H9 (cell line): Measurements from ENCODE around the gene NGF. TPM values are rescaled to one million over a fixed set of nuclear protein-coding genes. Genes with fewer than 3 reads are reported as not detected.

Experiments
- DNase-seq: peaks from one replicate; pipeline ENCODE4 v3.0.0-alpha.2; 2017
- H2AFZ ChIP-seq: one replicate; pipeline ENCODE4 v1.6.1; 2013; ENCODE audit warnings: mild to moderate bottlenecking, low read length, control low read depth, moderate library complexity
- H2AK5ac ChIP-seq: 2 replicates; pipeline ENCODE4 v1.6.1; 2013; ENCODE audit warnings: low read length, control low read depth, mixed read lengths; ENCODE audit not compliant: insufficient read length
- H2BK120ac ChIP-seq: one replicate; pipeline ENCODE4 v1.6.1; 2013; ENCODE audit warnings: low read depth, mild to moderate bottlenecking, low read length, control low read depth, inconsistent platforms; ENCODE audit not compliant: poor library complexity, severe bottlenecking
- H2BK12ac ChIP-seq: 2 replicates; pipeline ENCODE4 v1.6.1; 2013; ENCODE audit warnings: low read length, control low read depth, mixed read lengths, low read depth; ENCODE audit not compliant: insufficient read length
- H2BK15ac ChIP-seq: 2 replicates; pipeline ENCODE4 v1.6.1; 2013; ENCODE audit warnings: low read depth, low read length, control low read depth
- H2BK20ac ChIP-seq: one replicate; pipeline ENCODE4 v1.6.1; 2013; ENCODE audit warnings: low read depth, mild to moderate bottlenecking, low read length, control low read depth, inconsistent platforms; ENCODE audit not compliant: poor library complexity, severe bottlenecking
- H2BK5ac ChIP-seq: 2 replicates; pipeline ENCODE4 v1.6.1; 2013; ENCODE audit warnings: low read length, control low read depth, mixed read lengths; ENCODE audit not compliant: insufficient read length
- H3K14ac ChIP-seq: 2 replicates; pipeline ENCODE4 v1.6.1; 2013; ENCODE audit warnings: low read length, control low read depth; ENCODE audit not compliant: insufficient read depth
- H3K18ac ChIP-seq: 2 replicates; pipeline ENCODE4 v1.6.1; 2013; ENCODE audit warnings: low read depth, mild to moderate bottlenecking, mixed read lengths, low read length, control low read depth; ENCODE audit not compliant: insufficient read length
- H3K23ac ChIP-seq: 2 replicates; pipeline ENCODE4 v1.6.1; 2013; ENCODE audit warnings: low read length, control low read depth, mixed read lengths, low read depth; ENCODE audit not compliant: insufficient read length
- H3K23me2 ChIP-seq: 2 replicates; pipeline ENCODE4 v1.6.1; 2013; ENCODE audit warnings: low read depth, mild to moderate bottlenecking, mixed read lengths, low read length, control low read depth; ENCODE audit not compliant: insufficient read length, poor library complexity, severe bottlenecking
- H3K27ac ChIP-seq: 2 replicates; pipeline ENCODE4 v1.5.1; 2013; ENCODE audit warnings: low read length, control low read depth, mixed read lengths, low read depth; ENCODE audit not compliant: insufficient read length
- H3K27me3 ChIP-seq: 2 replicates; pipeline ENCODE4 v1.6.1; 2013; ENCODE audit warnings: low read length, control low read depth, inconsistent platforms; ENCODE audit not compliant: insufficient read depth
- H3K4ac ChIP-seq: 2 replicates; pipeline ENCODE4 v1.6.1; 2013; ENCODE audit warnings: low read depth, mild to moderate bottlenecking, control low read depth, inconsistent platforms, low read length, moderate library complexity
- H3K4me1 ChIP-seq: 2 replicates; pipeline ENCODE4 v1.6.1; 2013; ENCODE audit warnings: low read length, control low read depth, inconsistent platforms; ENCODE audit not compliant: insufficient read depth
- H3K4me2 ChIP-seq: 2 replicates; pipeline ENCODE4 v1.6.1; 2013; ENCODE audit warnings: low read length, control low read depth, mixed read lengths; ENCODE audit not compliant: insufficient read length, insufficient read depth
- H3K56ac ChIP-seq: 2 replicates; pipeline ENCODE4 v1.6.1; 2013; ENCODE audit warnings: low read depth, mild to moderate bottlenecking, mixed read lengths, low read length, control low read depth; ENCODE audit not compliant: insufficient read length
- H3K79me1 ChIP-seq: 2 replicates; pipeline ENCODE4 v1.6.1; 2013; ENCODE audit warnings: low read depth, mild to moderate bottlenecking, moderate library complexity, low read length, control low read depth, inconsistent platforms; ENCODE audit not compliant: insufficient read depth, poor library complexity, severe bottlenecking
- H3K79me2 ChIP-seq: 2 replicates; pipeline ENCODE4 v1.6.1; 2013; ENCODE audit warnings: low read length, control low read depth, inconsistent platforms; ENCODE audit not compliant: insufficient read depth
- H3K9ac ChIP-seq: 2 replicates; pipeline ENCODE4 v1.6.1; 2013; ENCODE audit warnings: low read length, control low read depth, mixed read lengths; ENCODE audit not compliant: insufficient read length; ENCODE audit errors: extremely low read depth
- H3K9me3 ChIP-seq: one replicate; pipeline ENCODE4 v1.6.1; 2013; ENCODE audit warnings: low read depth, low read length, inconsistent platforms; ENCODE audit not compliant: control insufficient read depth
- H3T11ph ChIP-seq: one replicate; pipeline ENCODE4 v1.6.1; 2013; ENCODE audit warnings: mild to moderate bottlenecking, low read length, control low read depth, inconsistent platforms
- H4K20me1 ChIP-seq: one replicate; pipeline ENCODE4 v1.6.1; 2013; ENCODE audit not compliant: control insufficient read depth, insufficient read length, insufficient read depth
- H4K5ac ChIP-seq: 2 replicates; pipeline ENCODE4 v1.6.1; 2013; ENCODE audit warnings: low read depth, mild to moderate bottlenecking, mixed read lengths, low read length, control low read depth; ENCODE audit not compliant: insufficient read length
- H4K8ac ChIP-seq: replicated peaks from 2 replicates; pipeline ENCODE4 v1.6.1; 2013; ENCODE audit warnings: low read length, control low read depth, mixed read lengths, low read depth; ENCODE audit not compliant: insufficient read length
- H4K91ac ChIP-seq: 2 replicates; pipeline ENCODE4 v1.6.1; 2013; ENCODE audit warnings: low read depth, mild to moderate bottlenecking, moderate library complexity, mixed read lengths, low read length, control low read depth; ENCODE audit not compliant: insufficient read length
- H3K27ac Mint-ChIP-seq, 3 experiments: 2 replicates in 2 of 3; 3 replicates in 1 of 3; pipeline ENCODE4 v1.8.0; 2020 to 2021; ENCODE audit warnings: mixed read lengths in 3 of 3, mild to moderate bottlenecking in 1 of 3, moderate library complexity in 1 of 3
- H3K27me3 Mint-ChIP-seq: 2 replicates; pipeline ENCODE4 v1.8.0; 2021; ENCODE audit warnings: low read depth, mild to moderate bottlenecking, moderate library complexity, mixed read lengths
- H3K36me3 Mint-ChIP-seq, 3 experiments: 2 replicates in 2 of 3; 3 replicates in 1 of 3; pipeline ENCODE4 v1.8.0; 2020 to 2021; ENCODE audit warnings: low read depth in 3 of 3, mixed read lengths in 3 of 3; ENCODE audit not compliant: insufficient read depth in 1 of 3
- H3K4me1 Mint-ChIP-seq, 2 experiments: 2 replicates each; pipeline ENCODE4 v1.8.0; 2020; ENCODE audit warnings: mixed read lengths in 2 of 2
- H3K4me3 Mint-ChIP-seq, 2 experiments: 2 replicates in 1 of 2; 3 replicates in 1 of 2; pipeline ENCODE4 v1.8.0; 2020 to 2021; ENCODE audit warnings: mild to moderate bottlenecking in 2 of 2, mixed read lengths in 2 of 2, moderate library complexity in 1 of 2
- H3K9me3 Mint-ChIP-seq, 2 experiments: 2 replicates in 1 of 2; 3 replicates in 1 of 2; pipeline ENCODE4 v1.8.0; 2020; ENCODE audit warnings: mild to moderate bottlenecking in 2 of 2, mixed read lengths in 2 of 2, moderate library complexity in 1 of 2
- CTCF ChIP-seq: fragments of 200-600 bp; sonication (generic); conservative IDR thresholded peaks from 3 replicates; pipeline ENCODE4 v1.8.0; 2021; ENCODE audit warnings: antibody characterized with exemption, mild to moderate bottlenecking
- WGBS: extraction: QIAGEN DNeasy Blood & Tissue Kit; methylation state at CpG from one replicate; pipeline ENCODE4 v1.1.7; 2013; ENCODE audit warnings: missing lambda C conversion rate, low lambda C conversion rate, mixed read lengths; ENCODE audit not compliant: insufficient read length; ENCODE audit errors: extremely low coverage; 5-methylcytosine and 5-hydroxymethylcytosine counted together
- total RNA-seq: library from RNA; stranded (reverse); gene quantifications from 2 replicates; pipeline ENCODE4 v1.2.1, GENCODE V29; 2021

The NGF gene
- total RNA-seq, 1 experiment from 2014 or later = 0.22 TPM

GRCh38 chr1:115348636-115349035, 10.6 kb upstream of the NGF start:
- H2BK120ac ChIP-seq = no peak overlapping the region
- H3K79me2 ChIP-seq = no peaks in the 10 kb centered on the region

More at GRCh38 chr1:115348636-115349035, 10.6 kb upstream of the NGF start:
- Histone ChIP-seq H3K23ac (no peak overlapping the region), H3K14ac (no peak overlapping the region), H3K18ac (no peak overlapping the region), H3K9me3 (no peaks in the 10 kb centered on the region), H3K79me1 (no peaks in the 10 kb centered on the region), H4K5ac (no peak overlapping the region), H3K4ac (no peak overlapping the region), H2AFZ (no peak overlapping the region), H4K91ac (no peak overlapping the region), H3K27me3 (no peaks in the 10 kb centered on the region), H3K4me1 (no peaks in the 10 kb centered on the region), H2BK15ac (no peak overlapping the region), H3K56ac (no peak overlapping the region), H3K23me2 (no peaks in the 10 kb centered on the region), H3K27ac (no peak overlapping the region), H2BK12ac (no peak overlapping the region), H3K9ac (no peak overlapping the region), H2BK5ac (no peak overlapping the region), H3K4me2 (no peak overlapping the region), H2AK5ac (no peak overlapping the region), H4K8ac (no peak overlapping the region), H4K20me1 (no peaks in the 10 kb centered on the region), H3T11ph (no peak overlapping the region), H2BK20ac (no peak overlapping the region)
- Mint-ChIP-seq H3K27me3 (peaks cover 6% of the 10 kb centered on the region), H3K4me3 (no peak overlapping the region), H3K4me1 (peaks cover 0 to 4% of the 10 kb centered on the region in 2 experiments; a peak in 2 of 4 replicates), H3K27ac (no peak overlapping the region), H3K9me3 (peaks cover 0 to 1% of the 10 kb centered on the region in 2 experiments; a peak in 1 of 5 replicates), H3K36me3 (no peaks in the 10 kb centered on the region)
- TF ChIP-seq CTCF = no peak
- DNase-seq = no peak
- WGBS = no CpG with 5 or more reads among the region's 4 CpGs
